ENCODE results near the gene ASB18. TPM values are rescaled to one million over a fixed set of nuclear protein-coding genes. Genes with fewer than 3 reads are reported as not detected.

ASB18 gene
- total and polyA plus RNA-seq, 10 of the 15 experiments (the other 5 are each of a cell fraction or from before 2014, with no cell fraction given): not detected

GRCh38 chr2:236195726-236196125 is 68.5 kb downstream of the ASB18 start:
- ATAC-seq (no peak), FAIRE-seq (no peak), DNase-seq (ENCODE audit: low read depth, low spot score) (no peak)
- ChIA-PET SMC1A (ENCODE audit: uncharacterized antibody, unreplicated experiment) (interaction anchor here (0.6 kb wide), 1 partner anchor 700 kb away, joined by 3 read pairs; no protein-coding TSS in a partner anchor), RAD21 (ENCODE audit: unreplicated experiment) (no interaction called here), POLR2A (no interaction called here), CTCF (interaction anchor here (0.6 to 1.0 kb wide), 2 partner anchors 47 to 416 kb away, joined by 3 to 5 read pairs; no protein-coding TSS in a partner anchor)
- no peak overlapping the region for H3K4me3 ChIP-seq
- no peaks in the 10 kb centered on the region for H4K20me1 ChIP-seq (ENCODE audit: control insufficient read depth, insufficient read depth)
- H3K4me2 ChIP-seq (ENCODE audit: control insufficient read depth, insufficient read depth): no peak overlapping the region
- H3K4me1 ChIP-seq (ENCODE audit: control insufficient read depth, insufficient read depth, low read length): no peaks in the 10 kb centered on the region
- H3K9ac ChIP-seq (ENCODE audit: control insufficient read depth, insufficient read depth, low read length): no peak overlapping the region
- H3K27ac ChIP-seq (ENCODE audit: control insufficient read depth, insufficient read depth): no peak overlapping the region
- BruUV-seq (replicated peaks): no TSS peak
- WGBS (ENCODE audit: insufficient coverage, insufficient replicate concordance, low lambda C conversion rate, missing lambda C conversion rate): 33% methylated on average over 12 of the region's 12 CpGs
- in situ Hi-C loops (cut with MboI): no loop called here
- TF ChIP-seq RELA (IDR thresholded peaks at IDR 0.05; ENCODE audit: borderline replicate concordance, partially characterized antibody): no peak
- TF ChIP-seq NFYB (IDR thresholded peaks at IDR 0.05; ENCODE audit: insufficient read depth, low read depth, low read length): no peak
- no peaks in the 10 kb centered on the region for H3K9me3 ChIP-seq (replicated peaks; ENCODE audit: control insufficient read depth, insufficient read depth, low read length)
- H3K79me2 ChIP-seq (ENCODE audit: control insufficient read depth, insufficient read depth, low read length): no peaks in the 10 kb centered on the region
- no peaks in the 10 kb centered on the region; a peak in 1 of 4 replicates for H3K27me3 ChIP-seq (replicated peaks in 1 of 2; ENCODE audit: control insufficient read depth in 2 of 2, insufficient read depth in 2 of 2, low read length in 1 of 2)
- no peak overlapping the region for H2AFZ ChIP-seq (ENCODE audit: control insufficient read depth, low read depth, low read length)
- intact Hi-C loops (cut with micrococcal nuclease; ENCODE audit: unreplicated experiment): no loop called here
- no peaks in the 10 kb centered on the region for H3K36me3 ChIP-seq (ENCODE audit: control insufficient read depth in 2 of 2, insufficient read depth in 2 of 2, low read length in 1 of 2)

- CTCF ChIA-PET: interaction anchor here (1.2 kb wide), 1 partner anchor 429 kb away, joined by 3 read pairs; no protein-coding TSS in a partner anchor
- no peaks in the 10 kb centered on the region for H3K9me3 ChIP-seq (replicated peaks; ENCODE audit: control insufficient read depth, insufficient read depth, low read length)
- POLR2A ChIA-PET: no interaction called here
- TF ChIP-seq SMAD5 (IDR thresholded peaks at IDR 0.05; ENCODE audit: low read depth): no peak
- TF ChIP-seq CREB1 (IDR thresholded peaks at IDR 0.05; ENCODE audit: low read depth): no peak
- no peak for TF ChIP-seq EED (IDR thresholded peaks at IDR 0.05; ENCODE audit: low read depth)
- TF ChIP-seq POLR2AphosphoS5 (IDR thresholded peaks at IDR 0.05; ENCODE audit: low read length): no peak
- TF ChIP-seq NR2C2 (IDR thresholded peaks at IDR 0.05; ENCODE audit: borderline replicate concordance, control insufficient read depth, insufficient read length, low read depth): no peak
- no peak for TF ChIP-seq EGR1 (IDR thresholded peaks at IDR 0.05; ENCODE audit: borderline replicate concordance in 1 of 2, low read depth in 2 of 2, low read length in 2 of 2)
- no peak for TF ChIP-seq RAD21 (IDR thresholded peaks at IDR 0.05; ENCODE audit: insufficient read depth, low read depth, low read length)
- no peak for TF ChIP-seq FOS (IDR thresholded peaks at IDR 0.05; ENCODE audit: borderline replicate concordance, extremely low read depth, insufficient read length)
- no peak for TF ChIP-seq SMAD1 (IDR thresholded peaks at IDR 0.05; ENCODE audit: low read depth, partially characterized antibody)
- no peak for TF ChIP-seq ATF3 (IDR thresholded peaks at IDR 0.05; ENCODE audit: borderline replicate concordance, extremely low read depth, low read depth, low read length)
- no peak for TF ChIP-seq MAX (IDR thresholded peaks at IDR 0.05; ENCODE audit: low read depth, low read length)
- no peak for TF ChIP-seq NKRF (conservative IDR thresholded peaks at IDR 0.05)
- TF ChIP-seq GABPA (IDR thresholded peaks at IDR 0.05; ENCODE audit: low read depth): no peak
- TF ChIP-seq NBN (IDR thresholded peaks at IDR 0.05): no peak
- TF ChIP-seq YBX1 (IDR thresholded peaks at IDR 0.05): no peak
Observed at GRCh38 chr2:236194786-236195185, 69.4 kb downstream of the ASB18 start.

More at GRCh38 chr2:236194786-236195185, 69.4 kb downstream of the ASB18 start:
- BruUV-seq (replicated peaks): no TSS peak
- H3K4me1 ChIP-seq (ENCODE audit: control insufficient read depth, insufficient read depth, low read length): no peaks in the 10 kb centered on the region
- 52% methylated on average over 12 of the region's 12 CpGs for WGBS (ENCODE audit: insufficient coverage, insufficient replicate concordance, low lambda C conversion rate, missing lambda C conversion rate)
- no peak overlapping the region for H2AFZ ChIP-seq (ENCODE audit: control insufficient read depth, low read depth, low read length)
- in situ Hi-C loops (cut with MboI): no loop called here
- ATAC-seq (no peak), FAIRE-seq (no peak), DNase-seq (ENCODE audit: low read depth, low spot score) (no peak)
- H3K36me3 ChIP-seq (ENCODE audit: control insufficient read depth in 2 of 2, insufficient read depth in 2 of 2, low read length in 1 of 2): no peaks in the 10 kb centered on the region
- no peak overlapping the region for H3K4me3 ChIP-seq
- SMC1A ChIA-PET (ENCODE audit: uncharacterized antibody, unreplicated experiment): no interaction called here
- RAD21 ChIA-PET (ENCODE audit: unreplicated experiment): no interaction called here
- no peak overlapping the region for H3K9ac ChIP-seq (ENCODE audit: control insufficient read depth, insufficient read depth, low read length)
- H3K4me2 ChIP-seq (ENCODE audit: control insufficient read depth, insufficient read depth): no peak overlapping the region
- H3K27me3 ChIP-seq (replicated peaks in 1 of 2; ENCODE audit: control insufficient read depth in 2 of 2, insufficient read depth in 2 of 2, low read length in 1 of 2): no peaks in the 10 kb centered on the region; a peak in 1 of 4 replicates
- H3K27ac ChIP-seq (ENCODE audit: control insufficient read depth, insufficient read depth): no peak overlapping the region
- no peaks in the 10 kb centered on the region for H3K79me2 ChIP-seq (ENCODE audit: control insufficient read depth, insufficient read depth, low read length)
- no peaks in the 10 kb centered on the region for H4K20me1 ChIP-seq (ENCODE audit: control insufficient read depth, insufficient read depth)
- intact Hi-C loops (cut with micrococcal nuclease; ENCODE audit: unreplicated experiment): no loop called here

All from GM12878 (cell line).